ENCODE data around the gene LGALS4. TPM values are rescaled to one million over a fixed set of nuclear protein-coding genes. Genes with fewer than 3 reads are reported as not detected.

LGALS4 gene
- total and polyA plus RNA-seq, 3 experiments from 2014 or later, result 0.44 to 1.8 (median 1.2) TPM

DNA sequence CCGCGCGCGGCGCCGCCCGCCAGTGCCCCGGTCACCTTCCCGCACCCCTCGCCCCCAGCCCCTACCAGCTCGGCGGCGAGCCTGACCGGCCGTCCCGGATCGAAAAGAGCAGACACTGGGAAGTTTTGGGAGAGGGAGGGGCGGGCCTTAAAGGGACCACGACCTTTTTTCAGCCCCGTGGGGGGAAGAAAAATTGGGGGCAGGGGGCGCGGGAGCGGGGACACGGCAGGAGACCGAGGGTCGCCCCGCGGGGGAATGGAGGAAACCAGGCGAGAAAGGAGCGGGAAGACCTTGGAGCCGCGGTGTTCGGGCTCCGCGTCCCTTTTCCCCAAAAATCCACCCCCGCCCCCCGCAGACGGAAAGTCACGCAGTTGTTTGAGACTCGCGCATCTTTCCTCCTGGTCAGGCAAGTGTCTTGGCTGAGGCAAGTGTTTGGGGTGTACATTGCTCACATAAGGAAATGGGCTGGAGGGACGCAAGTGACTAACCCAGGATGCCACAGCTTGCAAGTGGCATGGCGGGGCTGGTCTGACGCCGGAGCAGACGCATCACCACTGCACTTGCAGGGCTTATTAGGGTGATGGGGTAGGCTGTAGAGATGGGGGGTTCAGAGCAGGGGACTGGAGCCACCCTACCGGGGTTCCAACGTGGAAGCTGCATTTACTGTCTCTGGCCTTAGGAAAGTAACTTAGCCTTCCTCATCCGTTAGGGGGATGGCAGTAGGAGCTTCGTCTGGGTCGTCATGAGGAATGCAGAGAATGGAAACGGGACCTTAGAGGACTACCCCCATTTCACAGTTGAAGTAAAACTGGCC is 39.7 kb upstream of the LGALS4 start:
- no peaks in the 10 kb centered on the region for H3K9me3 ChIP-seq (ENCODE audit: low read length)
- peaks cover 0 to 2% (median 0%) of the 10 kb centered on the region in 5 donors for H3K9me3 Mint-ChIP-seq
- DNase-seq, result peak; percentile 48 to 84 (median 54)
- peaks cover 3 to 33% (median 6%) of the 10 kb centered on the region in 3 donors for H3K36me3 Mint-ChIP-seq
- H3K4me1 Mint-ChIP-seq, result peaks cover 49 to 59% (median 54%) of the 10 kb centered on the region in 3 donors
- peak overlapping the region; percentile 97 for H3K27ac ChIP-seq (ENCODE audit: low read depth, low read length)
- peaks cover 0 to 15% of the 10 kb centered on the region in 2 donors for H3K27me3 Mint-ChIP-seq
- H3K4me3 Mint-ChIP-seq, result peak overlapping the region; percentile 87 to 96 (median 94)
- POLR2A ChIA-PET, result interaction anchor here (0.6 to 4.8 kb wide), 9 partner anchors 11 to 166 kb away, joined by 3 to 59 read pairs (median 6); partner anchors contain the start of genes ECH1, MRPS12, RINL and SARS2
- H3K4me3 ChIP-seq (ENCODE audit: low read length), result peak overlapping the region; percentile 89
- peaks cover 15% of the 10 kb centered on the region for H3K36me3 ChIP-seq (ENCODE audit: insufficient read depth, low read length)
- no peaks in the 10 kb centered on the region for H3K27me3 ChIP-seq (ENCODE audit: insufficient read depth, low read length, poor library complexity, severe bottlenecking)
- H3K27ac Mint-ChIP-seq, result peak overlapping the region; percentile 78 to 99 (median 96)
- CTCF ChIA-PET, result interaction anchor here (0.8 to 4.2 kb wide), 9 partner anchors 9 to 78 kb away, joined by 3 to 38 read pairs (median 7); partner anchors contain the start of genes MRPS12, RINL and SARS2
- peaks cover 43% of the 10 kb centered on the region for H3K4me1 ChIP-seq (ENCODE audit: insufficient read depth, low read length)

DNA sequence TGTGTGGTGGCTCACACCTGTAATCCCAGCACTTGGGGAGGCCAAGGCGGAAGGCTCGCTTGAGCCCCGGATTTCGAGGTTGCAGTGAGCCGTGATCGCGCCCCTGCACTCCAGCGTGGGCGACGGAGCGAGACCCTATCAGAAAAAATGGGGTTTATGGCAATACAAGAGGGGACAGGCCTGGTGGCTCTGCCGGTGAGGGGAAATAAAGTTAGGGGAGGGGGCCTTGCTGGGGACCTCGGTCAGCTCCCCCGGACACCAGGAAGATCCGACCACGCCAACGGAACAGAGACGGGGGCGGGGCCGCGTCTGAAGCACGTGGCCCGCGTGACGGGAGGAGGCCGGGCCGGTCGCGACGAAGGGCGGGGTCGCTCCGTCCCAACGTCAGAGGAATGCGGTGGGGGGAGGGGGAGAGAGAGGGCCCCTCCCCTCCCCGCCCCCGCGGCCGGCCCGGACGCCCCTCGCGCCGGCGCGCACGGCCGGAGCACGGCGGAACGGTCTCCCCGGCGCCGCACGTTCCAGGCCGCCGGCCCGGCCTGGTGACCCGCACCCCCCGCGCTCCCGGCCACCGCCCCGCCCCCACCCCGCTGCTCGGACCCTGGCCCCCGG is 39.0 kb upstream of the LGALS4 start:
- H3K4me1 Mint-ChIP-seq, result peaks cover 49 to 59% (median 54%) of the 10 kb centered on the region in 3 donors
- peak; percentile 86 to 92 (median 86) for DNase-seq
- Histone ChIP-seq H3K9me3 (ENCODE audit: low read length) (no peaks in the 10 kb centered on the region), H3K4me3 (ENCODE audit: low read length) (peak overlapping the region; percentile 94), H3K27ac (ENCODE audit: low read depth, low read length) (peak overlapping the region; percentile 97), H3K36me3 (ENCODE audit: insufficient read depth, low read length) (peaks cover 22% of the 10 kb centered on the region), H3K4me1 (ENCODE audit: insufficient read depth, low read length) (peaks cover 44% of the 10 kb centered on the region), H3K27me3 (ENCODE audit: insufficient read depth, low read length, poor library complexity, severe bottlenecking) (no peaks in the 10 kb centered on the region)
- peaks cover 0 to 15% of the 10 kb centered on the region in 2 donors for H3K27me3 Mint-ChIP-seq
- ChIA-PET CTCF (interaction anchor here (1.1 to 4.2 kb wide), 6 partner anchors 9 to 78 kb away, joined by 4 to 38 read pairs (median 8); partner anchors contain the start of genes MRPS12 and SARS2), POLR2A (interaction anchor here (0.6 to 4.8 kb wide), 11 partner anchors 9 to 400 kb away, joined by 3 to 59 read pairs (median 6); partner anchors contain the start of genes ECH1, EIF3K, MRPS12 and NFKBIB)
- H3K9me3 Mint-ChIP-seq, result peaks cover 0 to 2% (median 0%) of the 10 kb centered on the region in 5 donors
- H3K36me3 Mint-ChIP-seq, result peaks cover 3 to 40% (median 8%) of the 10 kb centered on the region in 3 donors
- H3K27ac Mint-ChIP-seq, result peak overlapping the region; percentile 78 to 100 (median 98)
- peak overlapping the region; percentile 60 to 97 (median 94) for H3K4me3 Mint-ChIP-seq

DNA sequence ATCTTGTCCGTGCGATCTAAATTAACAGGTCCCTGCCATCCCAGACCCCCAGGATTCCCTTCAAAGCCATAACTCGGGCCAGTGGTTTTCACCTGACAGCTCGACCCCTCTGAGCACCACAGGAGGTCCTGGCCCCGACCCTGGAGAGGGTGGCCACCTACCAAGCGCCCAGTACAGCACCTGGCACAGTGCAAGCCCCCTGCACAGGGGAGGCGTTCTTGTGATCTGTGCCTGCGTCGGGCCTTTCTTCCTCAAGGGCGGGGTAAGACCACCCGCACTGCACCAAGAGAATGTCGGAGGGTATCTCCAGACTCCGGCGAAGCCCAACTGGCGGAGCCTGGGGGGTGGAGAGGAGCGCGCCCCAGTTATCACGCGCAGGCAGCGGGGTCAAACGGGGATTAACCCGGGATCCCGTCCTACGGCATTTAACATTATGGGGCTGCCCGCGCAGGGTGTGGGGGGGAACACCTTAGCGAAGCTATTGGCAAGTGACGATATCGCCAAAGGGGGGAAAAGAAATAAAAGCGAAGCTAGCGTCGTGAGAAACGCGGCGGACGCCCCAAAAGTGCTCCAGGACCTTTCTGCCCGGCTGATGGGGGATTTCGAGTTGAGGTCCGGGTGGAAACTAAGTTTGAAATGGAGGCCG is 38.4 kb upstream of the LGALS4 start:
- DNase-seq, result peak; percentile 31 to 72 (median 47)
- Histone ChIP-seq H3K4me1 (ENCODE audit: insufficient read depth, low read length) (peaks cover 47% of the 10 kb centered on the region), H3K27ac (ENCODE audit: low read depth, low read length) (peak overlapping the region; percentile 97), H3K36me3 (ENCODE audit: insufficient read depth, low read length) (peaks cover 28% of the 10 kb centered on the region), H3K9me3 (ENCODE audit: low read length) (no peaks in the 10 kb centered on the region), H3K4me3 (ENCODE audit: low read length) (peak overlapping the region; percentile 94), H3K27me3 (ENCODE audit: insufficient read depth, low read length, poor library complexity, severe bottlenecking) (no peaks in the 10 kb centered on the region)
- H3K4me3 Mint-ChIP-seq, result peak overlapping the region; percentile 60 to 97 (median 94)
- ChIA-PET POLR2A (interaction anchor here (0.6 to 4.8 kb wide), 10 partner anchors 9 to 399 kb away, joined by 3 to 59 read pairs (median 6); partner anchors contain the start of genes ECH1, EIF3K, MRPS12 and NFKBIB), CTCF (interaction anchor here (1.1 to 4.2 kb wide), 6 partner anchors 9 to 79 kb away, joined by 4 to 38 read pairs (median 8); partner anchors contain the start of genes MRPS12 and SARS2)
- H3K27me3 Mint-ChIP-seq, result peaks cover 0 to 15% of the 10 kb centered on the region in 2 donors
- H3K4me1 Mint-ChIP-seq, result peaks cover 48 to 59% (median 53%) of the 10 kb centered on the region in 3 donors
- peaks cover 3 to 44% (median 10%) of the 10 kb centered on the region in 3 donors for H3K36me3 Mint-ChIP-seq
- H3K27ac Mint-ChIP-seq, result peak overlapping the region; percentile 78 to 100 (median 98)
- H3K9me3 Mint-ChIP-seq, result no peaks in the 10 kb centered on the region

DNA sequence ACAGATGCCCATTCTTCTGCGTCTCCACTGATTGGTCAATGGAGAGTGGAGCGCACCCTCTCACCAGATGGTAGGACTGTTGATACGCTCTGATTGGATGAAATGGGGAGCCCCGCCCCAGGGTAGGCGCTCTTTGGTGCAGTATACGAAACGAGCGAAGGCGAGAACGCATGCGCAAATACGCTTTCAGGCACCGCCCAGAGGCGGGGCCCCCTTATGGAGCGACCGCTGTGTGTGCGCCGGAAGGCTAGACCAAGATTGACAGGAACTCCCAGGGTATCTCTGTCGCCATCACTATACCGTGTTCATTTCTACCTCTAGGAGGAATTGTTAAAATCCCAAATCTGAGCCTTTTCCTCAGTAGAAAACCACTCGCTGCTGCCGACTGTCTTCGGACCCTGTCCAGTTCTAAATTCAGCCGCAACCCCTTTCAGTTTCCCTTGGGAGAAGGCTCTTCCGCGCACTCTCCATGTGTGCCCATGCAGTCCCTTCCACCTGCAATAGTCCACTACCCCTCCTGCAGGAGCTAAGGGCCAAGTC is 37.8 kb upstream of the LGALS4 start:
- Histone ChIP-seq H3K27me3 (ENCODE audit: insufficient read depth, low read length, poor library complexity, severe bottlenecking) (no peaks in the 10 kb centered on the region), H3K9me3 (ENCODE audit: low read length) (no peaks in the 10 kb centered on the region), H3K4me3 (ENCODE audit: low read length) (peak overlapping the region; percentile 94), H3K36me3 (ENCODE audit: insufficient read depth, low read length) (peaks cover 34% of the 10 kb centered on the region), H3K27ac (ENCODE audit: low read depth, low read length) (peak overlapping the region; percentile 97), H3K4me1 (ENCODE audit: insufficient read depth, low read length) (peaks cover 53% of the 10 kb centered on the region)
- Mint-ChIP-seq H3K4me3 (peak overlapping the region; percentile 60 to 97 (median 94)), H3K4me1 (peaks cover 54 to 65% (median 59%) of the 10 kb centered on the region in 3 donors), H3K27me3 (peaks cover 0 to 15% of the 10 kb centered on the region in 2 donors), H3K36me3 (peaks cover 5 to 50% (median 15%) of the 10 kb centered on the region in 3 donors), H3K9me3 (no peaks in the 10 kb centered on the region), H3K27ac (peak overlapping the region; percentile 78 to 100 (median 98))
- POLR2A ChIA-PET, result interaction anchor here (1.1 to 4.8 kb wide), 6 partner anchors 8 to 49 kb away, joined by 3 to 59 read pairs (median 14); partner anchors contain the start of genes ECH1, NFKBIB, RINL and SIRT2
- peak in 3 of 5 donors; percentile 97 to 100 (median 99) for DNase-seq
- CTCF ChIA-PET, result interaction anchor here (1.1 to 4.2 kb wide), 5 partner anchors 10 to 80 kb away, joined by 4 to 38 read pairs (median 7); partner anchors contain the start of genes MRPS12 and SARS2

DNA sequence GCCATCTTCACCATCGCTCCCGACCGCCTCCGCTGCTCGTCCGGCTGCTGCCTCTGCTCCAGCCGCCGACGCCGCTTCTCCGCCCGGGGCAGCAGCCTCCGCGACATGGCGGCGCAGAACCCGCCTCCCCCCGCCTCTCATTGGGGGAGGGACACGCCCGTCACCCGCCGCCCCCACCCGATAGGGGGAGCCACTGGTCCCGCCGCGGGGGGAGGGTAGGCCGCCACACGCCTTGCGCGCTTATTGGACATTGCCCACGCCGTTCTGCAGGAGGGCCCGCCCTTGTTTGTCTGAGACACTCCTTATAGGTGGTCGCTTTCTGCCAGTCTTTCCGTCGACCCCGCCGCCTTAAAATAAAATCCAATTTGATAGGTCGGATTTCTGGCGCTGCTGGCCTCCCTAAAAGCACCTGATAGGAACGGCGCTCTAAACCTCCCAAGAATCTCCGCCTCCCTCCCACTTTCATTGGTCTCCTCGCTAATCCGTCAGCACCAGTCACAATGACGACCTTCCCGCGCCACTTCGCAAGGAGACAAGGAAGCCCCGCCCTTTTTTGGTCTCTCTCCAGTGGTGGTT is 37.2 kb upstream of the LGALS4 start, which contains the start of gene HNRNPL:
Gene HNRNPL, minus strand, starts transcription at position 127 of the 576 bp plus-strand sequence. Its CDS starts 20 bp downstream, at position 107.
- Histone ChIP-seq H3K9me3 (ENCODE audit: low read length) (no peaks in the 10 kb centered on the region), H3K36me3 (ENCODE audit: insufficient read depth, low read length) (peaks cover 39% of the 10 kb centered on the region), H3K27ac (ENCODE audit: low read depth, low read length) (peak within 1 kb of the TSS; percentile 97), H3K4me1 (ENCODE audit: insufficient read depth, low read length) (peaks cover 58% of the 10 kb centered on the region), H3K4me3 (ENCODE audit: low read length) (peak within 1 kb of the TSS; percentile 94), H3K27me3 (ENCODE audit: insufficient read depth, low read length, poor library complexity, severe bottlenecking) (no peaks in the 10 kb centered on the region)
- peaks cover 8 to 55% (median 19%) of the 10 kb centered on the region in 3 donors for H3K36me3 Mint-ChIP-seq
- H3K9me3 Mint-ChIP-seq, result no peaks in the 10 kb centered on the region
- DNase-seq, result peak; percentile 98 to 100 (median 100)
- H3K27ac Mint-ChIP-seq, result peak within 1 kb of the TSS; percentile 78 to 100 (median 98)
- POLR2A ChIA-PET, result interaction anchor here (0.6 to 4.8 kb wide), 14 partner anchors 8 to 1751 kb away, joined by 3 to 59 read pairs (median 6); partner anchors contain the start of genes ACTN4, ECH1, FAM98C and MRPS12
- peaks cover 0 to 15% of the 10 kb centered on the region in 2 donors for H3K27me3 Mint-ChIP-seq
- CTCF ChIA-PET, result interaction anchor here (0.6 to 2.4 kb wide), 10 partner anchors 10 to 102 kb away, joined by 3 to 13 read pairs (median 4); partner anchors contain the start of gene RINL
- H3K4me3 Mint-ChIP-seq, result peak within 1 kb of the TSS; percentile 60 to 97 (median 94)
- H3K4me1 Mint-ChIP-seq, result peaks cover 57 to 67% (median 64%) of the 10 kb centered on the region in 3 donors

DNA sequence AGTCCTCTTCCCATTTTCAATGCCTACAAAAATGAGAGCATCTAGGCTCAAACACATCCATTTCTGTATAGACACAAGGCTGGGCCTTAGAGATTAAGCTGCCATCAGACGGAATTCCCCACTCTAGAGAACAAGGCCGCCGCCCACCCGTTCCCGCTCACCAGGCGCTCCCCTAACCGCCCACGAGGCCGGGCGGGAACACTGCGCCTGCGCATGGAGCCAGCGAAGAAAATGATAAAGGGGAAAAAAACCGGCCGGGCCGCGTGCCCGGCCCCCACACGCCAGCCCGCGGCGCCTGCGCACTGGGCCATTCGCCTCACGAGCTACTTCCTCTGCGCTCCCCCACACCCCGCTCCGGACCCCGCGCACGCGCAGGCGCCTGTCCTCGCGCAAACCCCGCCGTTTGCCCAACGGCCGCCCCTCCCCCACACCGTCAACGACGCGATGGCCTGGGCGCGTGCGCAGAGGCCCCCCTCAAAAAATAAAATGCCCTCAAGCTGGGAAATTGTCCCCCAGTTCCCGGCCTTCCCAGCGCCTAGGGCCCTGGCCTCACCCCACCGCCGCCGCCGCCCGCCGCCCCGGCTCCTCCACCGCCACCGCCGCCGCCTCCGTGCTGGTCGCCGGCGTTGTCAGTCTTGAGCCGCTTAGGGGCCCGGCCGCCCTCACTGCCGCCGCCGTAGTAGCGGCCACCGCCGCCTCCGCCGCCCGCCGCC is 36.6 kb upstream of the LGALS4 start:
- Histone ChIP-seq H3K27me3 (ENCODE audit: insufficient read depth, low read length, poor library complexity, severe bottlenecking) (no peaks in the 10 kb centered on the region), H3K4me1 (ENCODE audit: insufficient read depth, low read length) (peaks cover 65% of the 10 kb centered on the region), H3K36me3 (ENCODE audit: insufficient read depth, low read length) (peaks cover 45% of the 10 kb centered on the region), H3K9me3 (ENCODE audit: low read length) (no peaks in the 10 kb centered on the region), H3K27ac (ENCODE audit: low read depth, low read length) (peak overlapping the region; percentile 83), H3K4me3 (ENCODE audit: low read length) (peak overlapping the region; percentile 88)
- ChIA-PET POLR2A (interaction anchor here (0.5 to 4.8 kb wide), 18 partner anchors 8 to 1751 kb away, joined by 3 to 59 read pairs (median 5); partner anchors contain the start of genes ACTN4, ECH1, FAM98C and MRPS12), CTCF (interaction anchor here (0.6 to 2.4 kb wide), 13 partner anchors 9 to 101 kb away, joined by 3 to 13 read pairs (median 4); partner anchors contain the start of genes ECH1, MRPS12, NFKBIB and RINL)
- H3K27ac Mint-ChIP-seq, result peak overlapping the region; percentile 78 to 100 (median 98)
- peak; percentile 94 to 99 (median 97) for DNase-seq
- peaks cover 59 to 69% (median 68%) of the 10 kb centered on the region in 3 donors for H3K4me1 Mint-ChIP-seq
- peaks cover 0 to 15% of the 10 kb centered on the region in 2 donors for H3K27me3 Mint-ChIP-seq
- H3K36me3 Mint-ChIP-seq, result peaks cover 11 to 61% (median 21%) of the 10 kb centered on the region in 3 donors
- H3K9me3 Mint-ChIP-seq, result no peaks in the 10 kb centered on the region
- peak overlapping the region; percentile 60 to 97 (median 94) for H3K4me3 Mint-ChIP-seq

Measured in CD8-positive, alpha-beta memory T cell (primary cell).